ENCODE measurements around the gene KLK12. TPM values are rescaled to one million over a fixed set of nuclear protein-coding genes. Genes with fewer than 3 reads are reported as not detected.

KLK12 gene
- total and polyA plus RNA-seq, 9 donors, result not detected

DNA sequence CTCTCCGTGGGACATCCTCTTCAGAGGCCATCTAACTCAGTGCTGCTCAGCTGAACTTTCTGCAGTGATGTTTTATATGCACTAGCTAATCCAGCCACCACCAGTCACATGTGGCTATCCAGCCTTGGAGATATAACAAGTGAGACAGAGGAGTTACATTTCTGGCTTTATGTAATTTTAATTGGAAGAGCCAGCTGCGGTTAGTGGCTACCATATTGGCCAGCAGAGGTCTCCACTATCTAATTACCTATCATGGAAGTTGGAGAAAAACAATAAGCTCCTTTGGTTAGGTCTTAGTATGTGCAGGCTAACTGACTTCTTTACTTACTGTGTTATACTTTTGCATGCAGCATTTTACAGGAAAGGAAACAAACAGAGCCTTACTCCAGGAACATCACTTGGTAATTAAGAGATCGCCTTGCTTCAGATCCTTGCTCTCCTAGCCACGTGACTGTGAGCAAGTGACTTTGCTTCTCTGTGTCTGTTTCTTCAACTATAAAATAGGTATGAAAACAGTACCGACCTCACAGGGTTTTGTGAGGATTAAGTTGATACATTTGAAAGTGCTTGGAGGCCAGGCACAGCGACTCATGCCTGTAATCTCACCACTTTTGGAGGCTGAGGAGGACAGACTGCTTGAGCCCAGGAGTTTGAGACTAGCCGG lies 13.7 kb downstream of the KLK12 start:
- no peak for TF ChIP-seq POLR2A (IDR thresholded peaks at IDR 0.05)
- TF ChIP-seq, protein P1, sequence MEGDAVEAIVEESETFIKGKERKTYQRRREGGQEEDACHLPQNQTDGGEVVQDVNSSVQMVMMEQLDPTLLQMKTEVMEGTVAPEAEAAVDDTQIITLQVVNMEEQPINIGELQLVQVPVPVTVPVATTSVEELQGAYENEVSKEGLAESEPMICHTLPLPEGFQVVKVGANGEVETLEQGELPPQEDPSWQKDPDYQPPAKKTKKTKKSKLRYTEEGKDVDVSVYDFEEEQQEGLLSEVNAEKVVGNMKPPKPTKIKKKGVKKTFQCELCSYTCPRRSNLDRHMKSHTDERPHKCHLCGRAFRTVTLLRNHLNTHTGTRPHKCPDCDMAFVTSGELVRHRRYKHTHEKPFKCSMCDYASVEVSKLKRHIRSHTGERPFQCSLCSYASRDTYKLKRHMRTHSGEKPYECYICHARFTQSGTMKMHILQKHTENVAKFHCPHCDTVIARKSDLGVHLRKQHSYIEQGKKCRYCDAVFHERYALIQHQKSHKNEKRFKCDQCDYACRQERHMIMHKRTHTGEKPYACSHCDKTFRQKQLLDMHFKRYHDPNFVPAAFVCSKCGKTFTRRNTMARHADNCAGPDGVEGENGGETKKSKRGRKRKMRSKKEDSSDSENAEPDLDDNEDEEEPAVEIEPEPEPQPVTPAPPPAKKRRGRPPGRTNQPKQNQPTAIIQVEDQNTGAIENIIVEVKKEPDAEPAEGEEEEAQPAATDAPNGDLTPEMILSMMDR (IDR thresholded peaks at IDR 0.05), result peak; percentile 48 to 74 (median 70)
- Histone ChIP-seq H3K4me1 (ENCODE audit: insufficient read depth) (peaks cover 7% of the 10 kb centered on the region), H3K27me3 (no peaks in the 10 kb centered on the region), H3K36me3 (no peaks in the 10 kb centered on the region), H3K27ac (peak overlapping the region in 1 of 2 donors; percentile 94), H3K4me3 (no peak overlapping the region), H3K9me3 (no peaks in the 10 kb centered on the region)
- DNase-seq, result peak in 2 of 5 donors; percentile 31 to 58
- intact Hi-C loops (cut with DNase I), result loop anchor here in 2 of 4 donors (5.0 kb wide), 2 partner anchors 71 to 146 kb away; no protein-coding TSS in a partner anchor
- 24 to 29% (median 27%) methylated on average over 7 of the region's 7 CpGs for WGBS, 3 donors

DNA sequence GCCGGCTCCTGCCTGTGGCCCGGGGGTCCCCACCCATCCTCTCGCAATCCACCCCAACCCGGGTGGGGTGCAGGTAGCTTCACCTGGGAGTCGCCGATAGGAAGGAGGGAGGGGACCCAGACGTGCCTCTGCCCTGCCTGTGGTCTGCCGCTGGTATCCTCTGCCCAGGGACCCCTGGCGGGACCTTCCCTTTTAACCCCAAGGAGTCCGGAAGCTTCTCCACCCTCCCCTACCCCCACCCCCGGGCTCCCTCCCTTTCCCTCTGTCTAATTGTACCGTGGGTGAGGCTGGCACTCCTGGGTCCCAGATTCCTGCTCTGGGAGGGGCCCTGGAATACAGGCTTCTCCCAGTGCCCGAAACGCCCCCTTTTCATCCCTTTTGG lies 15.3 kb downstream of the KLK12 start, which contains the start of gene KLK10:
Gene KLK10 (minus strand): TSS at position 166 of the 382 bp plus-strand sequence. CDS start 579 bp downstream, outside the sequence.
- H3K27me3 ChIP-seq, result no peaks in the 10 kb centered on the region
- TF ChIP-seq POLR2A (IDR thresholded peaks at IDR 0.05), result no peak
- TF ChIP-seq, protein P1 (IDR thresholded peaks at IDR 0.05), result no peak
- no peak for TF ChIP-seq EP300 (IDR thresholded peaks at IDR 0.05)
- no peaks in the 10 kb centered on the region for H3K9me3 ChIP-seq
- H3K36me3 ChIP-seq, result no peaks in the 10 kb centered on the region
- peaks cover 3% of the 10 kb centered on the region for H3K4me1 ChIP-seq (ENCODE audit: insufficient read depth)
- DNase-seq, result peak in 3 of 5 donors; percentile 54 to 65 (median 58)
- WGBS, 3 donors, result 2% methylated on average over 14 of the region's 14 CpGs
- intact Hi-C loops (cut with DNase I), result loop anchor here in 2 of 4 donors (5.0 kb wide), 2 partner anchors 87 to 158 kb away; no protein-coding TSS in a partner anchor
- peak within 1 kb of the TSS; percentile 77 to 94 for H3K27ac ChIP-seq
- H3K4me3 ChIP-seq, result peak within 1 kb of the TSS; percentile 45

DNA sequence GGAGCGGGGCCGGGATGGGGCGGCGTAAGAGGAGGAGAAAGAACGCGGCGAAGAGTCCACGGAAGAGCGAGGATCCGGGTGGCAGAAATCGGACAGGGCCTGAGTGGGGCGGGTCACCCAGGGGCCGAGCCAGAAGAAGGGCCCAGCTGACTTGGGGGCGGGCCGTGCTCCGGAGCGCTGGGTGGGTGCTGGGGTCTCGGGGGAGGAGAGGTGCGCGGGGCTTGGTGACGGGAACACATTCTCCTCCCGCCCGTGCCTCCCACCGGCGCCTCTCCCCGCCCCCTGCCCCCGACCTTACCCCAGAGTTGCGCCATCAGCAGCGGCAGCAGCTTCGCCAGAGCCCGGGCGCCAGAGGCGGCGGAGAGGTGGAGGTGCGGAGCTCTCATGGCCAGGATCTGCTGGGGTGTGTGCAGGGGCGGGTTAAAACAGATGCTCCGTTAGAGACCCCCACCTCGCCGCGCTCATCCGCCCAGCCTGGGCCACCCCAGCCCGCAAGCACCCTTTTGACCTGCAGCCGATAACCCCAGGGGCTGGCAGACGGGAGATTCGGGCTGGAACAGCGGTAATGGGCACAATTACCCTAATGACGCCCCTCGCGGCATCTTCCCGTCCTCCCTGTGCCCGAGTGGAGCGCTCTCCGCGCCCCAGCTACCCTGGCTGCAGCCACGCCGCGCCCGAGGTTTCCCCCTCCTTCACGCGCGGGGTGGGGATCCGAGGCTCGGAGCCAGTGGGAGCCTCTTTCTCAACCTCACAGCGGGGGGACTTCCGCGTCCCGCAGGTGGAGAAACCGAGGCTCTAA lies 15.9 kb downstream of the KLK12 start:
- Histone ChIP-seq H3K36me3 (no peaks in the 10 kb centered on the region), H3K27me3 (no peaks in the 10 kb centered on the region), H3K9me3 (no peaks in the 10 kb centered on the region), H3K4me1 (ENCODE audit: insufficient read depth) (peaks cover 3% of the 10 kb centered on the region), H3K4me3 (peak overlapping the region; percentile 45), H3K27ac (peak overlapping the region; percentile 77 to 94)
- DNase-seq, result peak; percentile 79 to 91 (median 87)
- TF ChIP-seq, protein P1 (IDR thresholded peaks at IDR 0.05), result peak in 1 of 3 donors; percentile 11
- TF ChIP-seq POLR2A (IDR thresholded peaks at IDR 0.05), result peak; percentile 70
- no peak for TF ChIP-seq EP300 (IDR thresholded peaks at IDR 0.05)
- WGBS, 3 donors, result 1% methylated on average over 60 to 68 of the region's 68 CpGs
- intact Hi-C loops (cut with DNase I), result loop anchor here in 2 of 4 donors (5.0 kb wide), 2 partner anchors 87 to 158 kb away; no protein-coding TSS in a partner anchor

Measured in ovary (tissue), 9 donors.